NCI-H128 (cell line): ENCODE measurements around the gene HPS3.
A peak's percentile ranks its signal among the peaks of the same experiment; 100 is the strongest.
"Not testable (repeated sequence)": the region's sequence is repeated elsewhere in the genome, so short reads cannot be mapped to it uniquely, and the experiment has no call there.

Experiments
- DNase-seq: peaks from one replicate; lab custom pipeline; 2025; ENCODE audit not compliant: unreplicated experiment; lab: John Stamatoyannopoulos, UW

HPS3 gene, protein sequence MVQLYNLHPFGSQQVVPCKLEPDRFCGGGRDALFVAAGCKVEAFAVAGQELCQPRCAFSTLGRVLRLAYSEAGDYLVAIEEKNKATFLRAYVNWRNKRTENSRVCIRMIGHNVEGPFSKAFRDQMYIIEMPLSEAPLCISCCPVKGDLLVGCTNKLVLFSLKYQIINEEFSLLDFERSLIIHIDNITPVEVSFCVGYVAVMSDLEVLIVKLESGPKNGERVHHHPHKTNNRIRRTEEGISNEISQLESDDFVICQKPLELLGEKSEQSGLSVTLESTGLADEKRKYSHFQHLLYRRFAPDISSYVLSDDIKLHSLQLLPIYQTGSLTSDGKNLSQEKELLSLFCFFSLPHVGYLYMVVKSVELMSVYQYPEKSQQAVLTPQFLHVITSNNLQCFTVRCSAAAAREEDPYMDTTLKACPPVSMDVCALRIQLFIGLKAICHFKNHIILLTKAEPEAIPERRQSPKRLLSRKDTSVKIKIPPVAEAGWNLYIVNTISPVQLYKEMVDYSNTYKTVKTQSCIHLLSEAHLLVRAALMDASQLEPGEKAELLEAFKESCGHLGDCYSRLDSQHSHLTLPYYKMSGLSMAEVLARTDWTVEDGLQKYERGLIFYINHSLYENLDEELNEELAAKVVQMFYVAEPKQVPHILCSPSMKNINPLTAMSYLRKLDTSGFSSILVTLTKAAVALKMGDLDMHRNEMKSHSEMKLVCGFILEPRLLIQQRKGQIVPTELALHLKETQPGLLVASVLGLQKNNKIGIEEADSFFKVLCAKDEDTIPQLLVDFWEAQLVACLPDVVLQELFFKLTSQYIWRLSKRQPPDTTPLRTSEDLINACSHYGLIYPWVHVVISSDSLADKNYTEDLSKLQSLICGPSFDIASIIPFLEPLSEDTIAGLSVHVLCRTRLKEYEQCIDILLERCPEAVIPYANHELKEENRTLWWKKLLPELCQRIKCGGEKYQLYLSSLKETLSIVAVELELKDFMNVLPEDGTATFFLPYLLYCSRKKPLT

DNA sequence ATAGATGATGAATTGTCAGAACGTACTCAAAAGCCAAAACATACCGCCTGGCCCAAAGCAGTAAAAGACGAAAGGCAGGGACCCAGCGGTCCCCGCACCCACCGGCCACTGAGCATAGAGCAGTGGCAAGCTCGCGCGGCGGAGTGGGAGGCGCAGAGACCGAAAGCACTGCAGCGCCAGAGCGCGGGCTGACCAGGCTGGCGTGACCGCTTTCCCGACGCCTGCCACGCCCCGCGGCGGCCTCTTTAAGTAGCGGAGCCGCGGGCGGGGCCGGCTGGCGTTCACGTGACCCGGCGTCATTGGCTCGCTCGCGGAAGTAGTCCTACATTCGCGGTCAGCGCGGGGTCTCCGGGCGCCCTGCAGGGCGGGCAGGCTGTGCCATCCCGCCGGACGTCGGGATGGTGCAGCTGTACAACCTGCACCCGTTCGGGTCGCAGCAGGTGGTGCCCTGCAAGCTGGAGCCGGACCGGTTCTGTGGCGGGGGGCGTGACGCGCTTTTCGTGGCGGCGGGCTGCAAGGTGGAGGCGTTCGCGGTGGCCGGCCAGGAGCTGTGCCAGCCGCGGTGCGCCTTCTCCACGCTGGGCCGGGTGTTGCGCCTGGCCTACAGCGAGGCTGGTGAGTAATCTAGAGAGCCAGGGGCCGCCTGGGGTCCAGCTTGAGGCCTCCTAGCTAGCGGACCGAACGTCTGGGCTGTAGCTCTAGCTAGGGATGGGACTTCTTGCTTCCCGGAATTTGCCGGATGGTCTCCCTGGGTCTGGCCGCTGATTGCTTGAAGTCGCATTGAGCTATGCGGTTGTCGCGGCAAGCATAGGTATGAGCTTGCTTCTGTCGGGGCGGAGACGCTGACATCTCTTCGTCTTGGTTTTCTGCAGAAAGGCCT is at the start of gene HPS3:
Gene HPS3, plus strand, starts transcription at position 313 of the 880 bp plus-strand sequence. Its CDS starts 86 bp downstream, at position 399.
- DNase-seq, result peak; percentile 50

DNA sequence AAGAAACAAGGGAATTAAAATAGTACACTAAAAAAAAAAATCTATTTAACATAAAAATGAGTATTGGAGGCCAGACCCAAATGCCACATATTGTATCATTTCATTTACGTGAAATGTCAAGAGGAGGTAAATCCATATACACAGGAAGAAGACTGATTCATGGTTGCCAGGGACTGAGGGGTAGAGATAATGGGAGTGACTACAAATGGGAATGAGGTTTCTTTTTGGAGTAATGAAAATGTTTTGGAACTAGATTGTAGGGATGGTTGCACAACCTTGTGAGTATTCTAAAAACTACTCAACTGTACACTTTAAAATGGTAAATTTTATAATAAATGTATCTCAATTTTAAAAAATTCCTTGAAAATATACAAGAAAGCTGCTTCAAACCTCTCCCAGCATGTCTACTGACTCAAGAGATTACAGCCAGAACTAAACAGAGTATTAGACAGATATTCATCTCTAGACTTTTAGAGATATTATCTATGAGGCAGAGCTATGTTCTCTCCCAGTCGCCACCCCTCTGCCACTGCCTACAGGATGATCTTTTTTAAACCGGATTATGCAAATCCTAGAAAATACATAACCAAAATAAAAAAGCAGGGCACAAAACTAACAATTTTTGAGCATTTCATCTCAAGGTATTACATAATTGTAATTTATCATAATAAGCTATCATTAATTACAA is 49.3 kb upstream of the HPS3 start:
- no peak for DNase-seq

DNA sequence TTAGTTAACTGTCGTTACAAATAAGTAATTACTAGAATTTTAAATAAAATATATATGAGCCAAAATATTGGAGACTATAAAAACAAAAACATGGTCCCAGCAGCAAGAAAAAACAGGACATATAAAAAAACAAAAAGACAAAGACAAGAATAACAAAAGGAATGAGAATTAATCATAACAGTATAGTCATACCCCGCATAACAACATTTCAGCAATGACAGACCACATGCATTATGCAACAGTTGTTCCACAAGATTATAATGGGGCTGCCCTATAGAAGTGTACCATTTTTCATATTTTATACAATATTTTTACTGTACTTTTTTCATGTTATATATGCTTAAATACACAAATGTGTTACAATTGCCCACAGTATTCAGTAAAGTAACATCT is 48.7 kb upstream of the HPS3 start:
- DNase-seq, result no peak

DNA sequence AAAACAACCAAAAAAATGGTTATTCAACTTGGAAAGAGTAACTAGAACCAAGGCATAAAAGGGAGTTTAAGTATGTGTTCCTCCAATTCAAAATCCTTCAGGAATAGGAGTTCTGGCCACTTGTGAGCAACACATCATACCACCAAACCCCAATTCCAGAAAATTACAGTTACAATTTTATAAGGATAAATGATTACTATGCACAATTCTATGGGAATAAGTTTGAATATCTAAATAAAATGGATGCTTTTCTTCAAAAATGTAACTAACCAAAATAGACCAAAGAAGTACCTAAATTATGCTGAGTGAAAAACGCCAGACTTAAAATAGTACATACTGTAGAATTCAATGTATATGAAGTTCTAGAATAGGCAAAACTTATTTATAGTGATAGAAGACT is 47.7 kb upstream of the HPS3 start:
- DNase-seq, result no peak

DNA sequence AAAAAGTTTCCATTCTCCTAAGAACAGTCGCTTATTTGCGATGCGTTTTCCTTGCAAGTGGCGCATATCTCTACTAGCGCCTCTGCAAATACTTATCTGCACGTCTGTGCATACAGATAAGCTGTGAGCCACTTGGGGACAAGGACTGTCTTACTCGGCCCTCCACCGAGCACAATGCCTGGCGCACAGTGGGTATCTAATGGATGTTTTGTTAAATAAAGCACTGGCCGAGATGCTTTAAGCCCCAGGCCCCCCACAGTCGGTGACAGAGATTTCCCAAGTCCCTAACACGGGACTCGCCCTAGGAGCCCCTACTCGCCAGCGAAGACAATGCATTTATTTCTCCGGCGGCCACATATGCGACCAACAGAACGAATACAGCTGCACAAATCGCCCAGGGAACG is 43.6 kb upstream of the HPS3 start:
- DNase-seq, result no peak

DNA sequence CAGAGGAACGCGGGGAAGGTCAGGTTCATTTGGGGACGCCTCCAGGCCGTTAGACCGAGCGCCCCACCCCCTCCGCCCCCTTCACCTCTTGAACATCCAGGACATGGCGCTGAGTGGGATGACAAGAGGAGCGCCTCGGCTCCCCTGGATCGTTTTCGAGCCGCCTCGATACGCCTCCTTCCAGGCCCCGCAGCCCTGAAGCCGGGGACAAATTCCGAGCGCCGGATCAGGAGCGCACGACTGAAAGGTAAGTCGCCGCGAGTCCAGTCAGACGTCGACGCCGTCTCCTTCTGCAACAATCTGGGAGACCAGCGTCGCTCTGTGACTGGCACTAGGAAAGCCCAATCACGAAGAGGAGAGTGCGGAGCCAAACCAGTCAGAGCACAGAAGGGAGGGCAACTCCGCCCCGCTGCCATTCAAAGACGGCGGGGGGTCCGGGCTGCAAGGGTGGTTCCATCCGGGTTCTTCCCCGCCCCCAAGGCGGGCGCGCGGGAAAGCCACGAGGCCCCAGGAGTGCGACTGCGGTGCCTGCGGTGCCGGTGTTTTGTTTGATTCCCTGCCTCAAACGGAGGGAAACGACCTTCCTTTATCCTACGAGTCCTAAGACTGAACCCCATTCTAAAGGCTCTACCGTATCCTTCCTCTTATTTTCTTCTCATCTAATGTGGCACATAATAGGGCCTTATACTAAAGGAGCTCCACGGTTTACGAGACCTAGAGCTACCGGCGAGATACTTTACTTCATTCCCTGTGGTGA is 43.0 kb upstream of the HPS3 start, which contains the start of gene HLTF:
Gene HLTF, minus strand, starts transcription at position 302 of the 757 bp plus-strand sequence. Its CDS starts 197 bp downstream, at position 105.
- DNase-seq, result peak; percentile 97

DNA sequence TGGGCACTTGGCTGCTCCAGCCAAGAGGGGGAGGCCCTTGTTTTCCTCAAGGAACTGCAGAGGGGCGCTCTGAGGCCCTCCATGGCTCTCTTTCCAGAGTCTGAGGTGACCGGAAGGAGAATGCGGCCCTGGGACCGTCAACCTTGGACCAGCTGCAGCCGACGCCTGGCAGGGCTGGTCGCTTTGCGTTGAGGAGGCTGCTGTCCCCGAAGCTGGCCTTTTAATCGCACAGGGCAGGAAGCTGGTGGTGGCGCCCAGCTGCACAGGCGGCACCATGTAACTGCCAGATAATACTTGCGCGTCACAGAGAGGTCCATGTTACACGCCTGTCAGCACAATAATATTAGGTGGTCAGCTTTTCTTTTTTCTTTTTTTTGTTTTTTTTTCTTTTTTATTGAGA is 42.2 kb upstream of the HPS3 start:
- no peak for DNase-seq

DNA sequence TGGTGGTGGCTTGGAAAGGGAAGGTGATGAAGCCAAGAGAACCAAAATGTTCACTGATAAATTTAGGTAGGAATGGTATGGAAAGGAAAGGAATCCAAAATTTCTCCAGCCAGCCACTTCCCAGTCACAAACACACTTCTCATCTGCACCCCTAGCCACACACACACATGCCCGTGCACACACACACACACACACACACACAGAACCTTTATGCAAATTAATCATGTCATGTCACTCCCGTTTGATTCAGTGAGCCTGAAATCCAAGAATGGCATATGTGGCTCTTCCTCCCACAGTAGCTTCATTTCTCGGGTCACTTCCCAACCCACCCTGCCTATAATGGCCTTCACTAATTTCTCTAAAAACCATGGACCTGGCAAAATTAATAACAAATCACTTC is 40.0 kb upstream of the HPS3 start:
- no peak for DNase-seq

DNA sequence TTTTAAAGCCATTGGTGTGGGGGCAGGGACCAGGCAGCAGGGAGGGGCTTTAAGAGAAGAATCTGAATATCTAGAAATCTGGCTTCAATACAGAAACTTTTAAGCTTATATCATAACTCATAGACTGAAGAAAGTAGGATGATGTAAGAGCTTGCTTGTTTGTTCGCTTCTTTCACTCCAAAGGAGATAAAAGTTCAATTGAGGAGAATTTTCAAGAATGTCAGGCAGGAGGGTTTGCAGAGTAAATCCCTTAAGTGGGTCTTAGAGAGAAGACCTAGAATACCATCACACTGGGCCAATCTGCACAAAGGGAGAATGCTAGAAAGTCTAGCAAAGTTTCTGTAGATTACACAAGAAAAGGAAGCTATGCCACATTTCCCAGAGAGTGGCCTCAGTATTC is 39.0 kb upstream of the HPS3 start:
- DNase-seq, result no peak

DNA sequence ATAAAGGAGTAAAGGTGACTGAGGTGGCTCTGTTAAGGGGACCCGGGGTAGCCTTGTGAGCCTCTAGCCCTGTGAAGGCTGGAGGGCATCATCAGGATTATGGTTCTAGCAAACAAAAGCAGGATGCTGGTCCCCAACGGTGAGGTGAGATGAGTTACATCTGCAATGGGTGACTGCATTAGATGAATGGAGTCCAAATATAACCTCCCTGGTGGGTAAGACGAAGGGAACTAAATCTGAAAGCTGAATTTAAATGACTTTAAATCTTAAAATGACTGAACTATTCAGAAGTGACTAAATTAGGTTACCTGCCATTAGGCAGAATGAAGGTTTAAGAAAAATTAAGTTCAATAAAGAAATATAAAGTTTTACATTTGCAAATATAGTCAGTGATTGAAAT is 38.5 kb upstream of the HPS3 start:
- no peak for DNase-seq

DNA sequence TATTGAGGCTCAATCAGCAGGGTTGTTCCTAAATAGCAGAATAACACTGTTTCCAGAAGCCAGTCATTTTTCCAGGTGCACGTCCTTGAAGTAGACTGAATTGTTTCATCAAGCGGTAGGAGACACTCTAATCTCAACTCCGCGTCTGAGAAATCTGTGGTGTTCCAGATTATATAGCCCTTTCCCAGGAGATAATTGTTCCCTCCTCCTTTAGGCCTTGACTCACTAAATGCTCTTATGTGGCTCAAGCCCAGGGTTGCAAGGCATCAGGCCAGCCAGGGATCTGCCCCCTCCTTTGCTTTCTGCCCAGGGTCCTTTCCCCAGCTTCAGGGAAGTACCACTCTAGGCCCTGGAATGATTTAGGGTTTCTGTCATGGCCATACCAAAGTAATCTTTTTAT is 37.5 kb upstream of the HPS3 start:
- no peak for DNase-seq

DNA sequence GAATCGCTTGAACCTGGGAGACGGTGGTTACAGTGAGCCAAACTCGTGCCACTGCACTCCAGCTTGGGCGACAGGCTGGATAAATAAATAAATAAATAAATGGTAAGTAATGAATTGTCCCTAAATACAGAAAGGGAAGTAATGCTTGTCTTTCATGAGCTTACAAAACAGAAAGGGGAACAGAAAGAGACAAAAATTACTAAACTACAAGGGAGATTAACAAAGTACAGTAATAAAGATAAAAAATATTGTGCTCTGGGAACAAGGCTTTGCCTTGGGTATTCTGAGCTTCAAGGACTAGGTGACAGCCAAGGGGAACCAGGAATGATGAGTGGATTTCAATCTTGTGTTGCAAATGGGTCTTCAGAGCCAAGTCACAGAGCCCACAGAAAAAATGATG is 34.0 kb upstream of the HPS3 start:
- no peak for DNase-seq

DNA sequence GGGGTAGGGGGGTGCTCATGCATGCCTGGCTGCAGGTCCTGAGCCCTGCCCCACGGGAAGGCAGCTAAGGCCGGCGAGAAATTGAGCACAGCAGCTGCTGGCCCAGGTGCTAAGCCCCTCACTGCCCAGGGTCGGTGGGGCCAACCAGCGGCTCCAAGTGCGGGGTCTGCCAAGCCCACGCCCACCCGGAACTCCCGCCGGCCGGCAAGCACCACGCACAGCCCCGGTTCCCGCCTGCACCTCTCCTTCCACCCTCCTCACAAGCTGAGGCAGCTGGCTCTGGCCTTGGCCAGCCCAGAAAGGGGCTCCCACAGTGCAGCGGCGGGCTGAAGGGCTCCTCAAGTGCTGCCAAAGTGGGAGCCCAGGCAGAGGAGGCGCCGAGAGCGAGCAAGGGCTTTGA is 31.5 kb upstream of the HPS3 start:
- DNase-seq, result not testable (repeated sequence)

DNA sequence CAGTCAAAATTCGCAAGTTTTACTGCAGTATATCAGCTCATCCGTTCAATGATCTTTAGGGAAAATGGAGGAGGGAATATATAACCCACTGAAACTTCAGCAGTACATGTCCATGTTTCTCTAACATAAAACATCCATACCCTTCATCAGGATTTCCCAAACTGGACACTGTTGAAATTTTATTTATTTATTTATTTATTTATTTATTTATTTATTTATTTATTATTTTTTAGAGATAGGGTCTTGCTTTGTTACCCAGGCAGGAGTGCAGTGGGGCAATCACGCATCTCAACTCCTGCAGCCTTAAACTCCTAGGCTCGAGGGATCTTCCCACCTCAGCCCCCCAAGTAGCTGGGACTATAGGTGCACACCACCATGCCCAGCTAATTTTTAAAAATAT is 28.3 kb upstream of the HPS3 start:
- no peak for DNase-seq

DNA sequence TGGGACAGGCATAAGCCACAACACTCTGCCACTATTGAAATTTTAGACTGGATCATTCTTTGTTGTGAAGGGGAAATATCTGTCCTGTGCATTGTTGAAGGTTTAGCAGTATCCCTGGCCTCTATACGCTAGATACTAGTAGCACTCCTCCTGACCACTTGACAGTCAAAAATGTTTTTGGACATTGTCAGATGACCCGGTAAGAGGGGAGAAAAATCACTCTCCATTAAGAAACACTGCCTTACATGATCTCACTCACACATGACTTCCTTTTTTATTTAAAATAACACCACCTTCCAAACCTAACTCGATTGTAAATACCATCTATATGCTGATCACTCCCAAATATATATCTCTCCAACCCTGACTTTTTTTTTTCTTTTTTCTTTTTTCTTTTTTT is 27.8 kb upstream of the HPS3 start:
- no peak for DNase-seq

DNA sequence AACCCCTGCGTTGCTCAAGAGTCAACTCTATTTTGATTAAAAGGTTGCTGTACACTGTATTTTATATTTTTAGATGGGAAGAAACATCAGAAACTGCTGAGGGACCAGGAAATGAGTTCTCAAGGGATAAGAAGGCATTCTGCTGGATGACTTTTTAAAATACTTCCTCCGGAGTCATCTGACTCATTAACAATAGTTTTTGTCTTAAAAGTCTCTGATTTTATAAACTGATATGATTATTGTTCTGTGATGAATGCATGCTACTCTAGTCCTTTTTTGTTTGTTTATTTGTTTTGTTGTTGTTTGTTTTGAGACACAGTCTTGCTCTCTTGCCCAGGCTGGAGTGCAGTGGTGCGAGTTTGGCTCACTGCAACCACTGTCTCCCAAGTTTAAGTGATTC is 25.0 kb upstream of the HPS3 start:
- no peak for DNase-seq

DNA sequence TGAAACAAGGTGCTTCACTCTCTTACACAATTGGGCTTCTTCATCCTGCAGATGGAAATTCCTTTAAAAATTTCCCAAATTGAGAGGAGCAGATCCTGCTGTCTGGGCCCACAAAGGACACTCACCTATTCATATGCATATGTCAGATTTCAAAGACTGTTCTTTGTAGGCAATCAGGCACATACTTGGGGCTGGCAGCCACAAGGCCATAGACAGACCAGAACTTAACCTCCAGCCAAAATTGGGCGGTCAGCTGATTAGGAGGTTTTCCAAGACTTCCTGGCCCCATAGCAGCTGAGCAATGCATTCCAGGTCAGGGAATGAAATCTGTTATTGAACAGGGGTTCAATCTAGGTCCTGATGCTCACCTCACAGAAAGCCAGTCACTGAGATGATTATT is 15.0 kb upstream of the HPS3 start:
- DNase-seq, result no peak

DNA sequence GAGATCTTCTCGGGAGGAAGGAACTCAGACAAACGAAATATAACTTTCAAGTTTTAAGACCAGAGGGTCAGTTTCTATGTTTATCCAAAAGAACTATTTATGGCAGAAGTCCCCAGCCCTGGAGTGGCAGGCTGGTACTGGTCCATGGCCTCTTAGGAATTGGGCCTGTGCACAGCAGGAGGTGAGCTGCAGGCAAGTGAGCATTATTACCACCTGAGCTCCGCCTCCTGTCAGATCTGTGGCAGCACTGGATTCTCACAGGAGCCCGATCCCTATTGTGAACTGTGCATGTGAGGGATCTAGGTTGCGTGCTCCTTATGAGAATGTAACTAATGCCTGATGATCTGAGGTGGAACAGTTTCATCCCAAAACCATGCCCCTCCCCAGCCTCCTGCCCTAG is 14.3 kb upstream of the HPS3 start:
- DNase-seq, result no peak

DNA sequence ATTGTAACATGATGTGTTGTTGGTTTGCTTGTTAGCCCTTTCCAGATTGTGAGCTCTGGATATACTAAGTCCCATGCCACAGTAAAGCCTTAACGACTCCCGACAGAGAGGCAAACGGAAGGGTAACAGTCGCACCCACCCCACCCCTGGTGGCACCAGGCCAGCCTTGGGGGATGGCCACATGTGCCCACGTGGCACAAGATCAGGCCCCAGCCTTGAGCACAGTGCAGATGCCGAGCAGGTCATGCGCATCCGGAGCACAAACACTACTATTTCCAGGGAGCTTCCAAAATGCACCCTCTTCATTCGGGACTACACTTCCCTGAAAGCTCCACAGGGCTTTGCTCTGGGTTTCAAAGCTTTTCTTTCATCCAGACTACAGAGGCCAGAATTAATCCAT is 10.7 kb upstream of the HPS3 start:
- DNase-seq, result no peak

DNA sequence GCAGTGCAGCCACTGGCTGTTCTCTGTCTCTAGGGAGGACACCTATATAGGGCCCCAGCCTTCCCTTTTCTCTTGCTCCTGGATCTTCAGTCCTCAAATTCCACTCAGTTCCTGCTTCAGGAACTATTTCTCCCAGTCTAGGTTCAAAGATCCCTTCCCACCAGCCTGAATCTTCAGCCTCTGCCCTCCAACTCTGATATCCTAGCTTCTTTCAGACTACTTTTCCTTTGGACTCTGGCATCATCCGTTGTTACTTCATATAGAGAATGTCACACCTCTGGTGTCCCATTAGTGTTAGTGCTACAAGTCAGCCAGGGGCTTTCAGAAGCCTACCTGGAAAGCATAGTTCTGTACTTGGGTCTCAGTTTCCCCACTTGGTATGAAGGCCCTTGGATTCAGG is 10.0 kb upstream of the HPS3 start:
- DNase-seq, result no peak
